Right lobe of liver (tissue), 4 donors: ENCODE data around the gene CASP10.

Experiments used
- CTCF ChIP-seq, 4 donors: fragments of 200-600 bp in 3 of 4; fragments of 450-650 bp in 1 of 4; IDR thresholded peaks; one replicate each; pipeline versions ENCODE4 v1.5.1 to v1.8.0; 2016 to 2022; ENCODE audit warnings: antibody characterized with exemption in 4 of 4, mild to moderate bottlenecking in 2 of 4
- POLR2A ChIP-seq: fragments of 450-650 bp; IDR thresholded peaks from one replicate; pipeline ENCODE4 v1.6.1; 2017; ENCODE audit warnings: antibody characterized with exemption, mild to moderate bottlenecking
- donor health status: DM: no; HTN: no; CAD: no.
- donor health status: DM: no; HTN: no; CAD: no.
- donor health status: DM: no; HTN: yes; CAD: no.

- TF ChIP-seq CTCF (IDR thresholded peaks at IDR 0.05) (no peak), POLR2A (no peak)
These were observed 16.9 kb downstream of the CASP10 start for GRCh38 chr2:201199847-201200246.
